ENCODE results near the gene PKD1. TPM values are rescaled to one million over a fixed set of nuclear protein-coding genes. Genes with fewer than 3 reads are reported as not detected.

PKD1 gene
- total RNA-seq, 1 experiment from 2014 or later, result 137 TPM

- Histone ChIP-seq H3K4me1 (ENCODE audit: control insufficient read depth in 1 of 2, insufficient read depth in 2 of 2, low read length in 2 of 2) (no peaks in the 10 kb centered on the region), H2AFZ (ENCODE audit: low read depth, low read length, poor library complexity, severe bottlenecking) (no peak overlapping the region), H3K27me3 (ENCODE audit: insufficient read depth, low read length) (no peaks in the 10 kb centered on the region), H4K20me1 (ENCODE audit: insufficient read depth) (no peaks in the 10 kb centered on the region), H3K9ac (ENCODE audit: low read length) (no peak overlapping the region), H3K9me3 (ENCODE audit: control insufficient read depth in 1 of 2, insufficient read depth in 1 of 2, low read depth in 1 of 2, low read length in 2 of 2) (no peaks in the 10 kb centered on the region), H3K4me2 (ENCODE audit: low read length) (no peak overlapping the region), H3K27ac (ENCODE audit: low read depth, low read length) (no peak overlapping the region; the same call in 1 of the 2 replicates), H3K9me2 (ENCODE audit: insufficient read depth) (no peaks in the 10 kb centered on the region), H3K36me3 (ENCODE audit: control insufficient read depth in 1 of 2, insufficient read depth in 2 of 2, low read length in 2 of 2) (peaks cover 3 to 7% of the 10 kb centered on the region in 2 experiments; a peak in 2 of 4 replicates), H3K79me2 (ENCODE audit: insufficient read depth, low read length) (no peaks in the 10 kb centered on the region), H3K4me3 (replicated peaks in 1 of 2; ENCODE audit: low read depth in 1 of 2, low read length in 2 of 2) (no peak overlapping the region)
- BruUV-seq (replicated peaks), result no TSS peak
- ATAC-seq (no peak), DNase-seq (ENCODE audit: low read depth, low spot score) (no peak)
- intact Hi-C loops (cut with micrococcal nuclease), result no loop called here
- POLR2A ChIA-PET, result no interaction called here
- RAD21 ChIA-PET (ENCODE audit: low non-redundant PET in 1 of 2, low total read pairs in 2 of 2, uncharacterized antibody in 2 of 2, unreplicated experiment in 2 of 2), result no interaction called here
- CTCF ChIA-PET, result no interaction called here
- no peak for TF ChIP-seq JUND (IDR thresholded peaks at IDR 0.05)
- no peak for TF ChIP-seq EGR1 (IDR thresholded peaks at IDR 0.05; ENCODE audit: low read depth)
- TF ChIP-seq, protein P1, sequence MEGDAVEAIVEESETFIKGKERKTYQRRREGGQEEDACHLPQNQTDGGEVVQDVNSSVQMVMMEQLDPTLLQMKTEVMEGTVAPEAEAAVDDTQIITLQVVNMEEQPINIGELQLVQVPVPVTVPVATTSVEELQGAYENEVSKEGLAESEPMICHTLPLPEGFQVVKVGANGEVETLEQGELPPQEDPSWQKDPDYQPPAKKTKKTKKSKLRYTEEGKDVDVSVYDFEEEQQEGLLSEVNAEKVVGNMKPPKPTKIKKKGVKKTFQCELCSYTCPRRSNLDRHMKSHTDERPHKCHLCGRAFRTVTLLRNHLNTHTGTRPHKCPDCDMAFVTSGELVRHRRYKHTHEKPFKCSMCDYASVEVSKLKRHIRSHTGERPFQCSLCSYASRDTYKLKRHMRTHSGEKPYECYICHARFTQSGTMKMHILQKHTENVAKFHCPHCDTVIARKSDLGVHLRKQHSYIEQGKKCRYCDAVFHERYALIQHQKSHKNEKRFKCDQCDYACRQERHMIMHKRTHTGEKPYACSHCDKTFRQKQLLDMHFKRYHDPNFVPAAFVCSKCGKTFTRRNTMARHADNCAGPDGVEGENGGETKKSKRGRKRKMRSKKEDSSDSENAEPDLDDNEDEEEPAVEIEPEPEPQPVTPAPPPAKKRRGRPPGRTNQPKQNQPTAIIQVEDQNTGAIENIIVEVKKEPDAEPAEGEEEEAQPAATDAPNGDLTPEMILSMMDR (IDR thresholded peaks at IDR 0.05 in 2 of 3, conservative IDR thresholded peaks at IDR 0.05 in 1 of 3; ENCODE audit: borderline replicate concordance in 1 of 3, insufficient read depth in 1 of 3, low read depth in 2 of 3, low read length in 2 of 3), result no peak
- TF ChIP-seq, protein P2, sequence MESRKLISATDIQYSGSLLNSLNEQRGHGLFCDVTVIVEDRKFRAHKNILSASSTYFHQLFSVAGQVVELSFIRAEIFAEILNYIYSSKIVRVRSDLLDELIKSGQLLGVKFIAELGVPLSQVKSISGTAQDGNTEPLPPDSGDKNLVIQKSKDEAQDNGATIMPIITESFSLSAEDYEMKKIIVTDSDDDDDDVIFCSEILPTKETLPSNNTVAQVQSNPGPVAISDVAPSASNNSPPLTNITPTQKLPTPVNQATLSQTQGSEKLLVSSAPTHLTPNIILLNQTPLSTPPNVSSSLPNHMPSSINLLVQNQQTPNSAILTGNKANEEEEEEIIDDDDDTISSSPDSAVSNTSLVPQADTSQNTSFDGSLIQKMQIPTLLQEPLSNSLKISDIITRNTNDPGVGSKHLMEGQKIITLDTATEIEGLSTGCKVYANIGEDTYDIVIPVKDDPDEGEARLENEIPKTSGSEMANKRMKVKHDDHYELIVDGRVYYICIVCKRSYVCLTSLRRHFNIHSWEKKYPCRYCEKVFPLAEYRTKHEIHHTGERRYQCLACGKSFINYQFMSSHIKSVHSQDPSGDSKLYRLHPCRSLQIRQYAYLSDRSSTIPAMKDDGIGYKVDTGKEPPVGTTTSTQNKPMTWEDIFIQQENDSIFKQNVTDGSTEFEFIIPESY (IDR thresholded peaks at IDR 0.05; ENCODE audit: extremely low read depth, insufficient replicate concordance, low read length), result no peak
- TF ChIP-seq ZFX (IDR thresholded peaks at IDR 0.05), result no peak
- no peak for TF ChIP-seq YY1 (IDR thresholded peaks at IDR 0.05; ENCODE audit: extremely low read depth, insufficient replicate concordance, low read depth, low read length)
- no peak for TF ChIP-seq SIN3A (IDR thresholded peaks at IDR 0.05; ENCODE audit: low read depth)
- TF ChIP-seq, protein P3, sequence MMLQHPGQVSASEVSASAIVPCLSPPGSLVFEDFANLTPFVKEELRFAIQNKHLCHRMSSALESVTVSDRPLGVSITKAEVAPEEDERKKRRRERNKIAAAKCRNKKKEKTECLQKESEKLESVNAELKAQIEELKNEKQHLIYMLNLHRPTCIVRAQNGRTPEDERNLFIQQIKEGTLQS (IDR thresholded peaks at IDR 0.05), result no peak
- TF ChIP-seq SP1 (IDR thresholded peaks at IDR 0.05; ENCODE audit: low read depth), result no peak
Observed at GRCh38 chr16:2083876-2084780, 51.6 kb downstream of the PKD1 start.

Measured in HCT116 (cell line).